Measurements from ENCODE around the gene CMTM4. TPM values are rescaled to one million over a fixed set of nuclear protein-coding genes. Genes with fewer than 3 reads are reported as not detected.

Gene CMTM4
- polyA plus RNA-seq, 1 donor from 2014 or later = 27.2 TPM

GRCh38 chr16:66678337-66678736, 18.2 kb downstream of the CMTM4 start:
- no peak overlapping the region for H3K4me2 ChIP-seq (ENCODE audit: low read length)
- no peaks in the 10 kb centered on the region for H3K9me2 ChIP-seq (ENCODE audit: insufficient read depth, low read length)
- no peaks in the 10 kb centered on the region for H4K20me1 ChIP-seq (ENCODE audit: insufficient read depth)
- TF ChIP-seq, protein P1, sequence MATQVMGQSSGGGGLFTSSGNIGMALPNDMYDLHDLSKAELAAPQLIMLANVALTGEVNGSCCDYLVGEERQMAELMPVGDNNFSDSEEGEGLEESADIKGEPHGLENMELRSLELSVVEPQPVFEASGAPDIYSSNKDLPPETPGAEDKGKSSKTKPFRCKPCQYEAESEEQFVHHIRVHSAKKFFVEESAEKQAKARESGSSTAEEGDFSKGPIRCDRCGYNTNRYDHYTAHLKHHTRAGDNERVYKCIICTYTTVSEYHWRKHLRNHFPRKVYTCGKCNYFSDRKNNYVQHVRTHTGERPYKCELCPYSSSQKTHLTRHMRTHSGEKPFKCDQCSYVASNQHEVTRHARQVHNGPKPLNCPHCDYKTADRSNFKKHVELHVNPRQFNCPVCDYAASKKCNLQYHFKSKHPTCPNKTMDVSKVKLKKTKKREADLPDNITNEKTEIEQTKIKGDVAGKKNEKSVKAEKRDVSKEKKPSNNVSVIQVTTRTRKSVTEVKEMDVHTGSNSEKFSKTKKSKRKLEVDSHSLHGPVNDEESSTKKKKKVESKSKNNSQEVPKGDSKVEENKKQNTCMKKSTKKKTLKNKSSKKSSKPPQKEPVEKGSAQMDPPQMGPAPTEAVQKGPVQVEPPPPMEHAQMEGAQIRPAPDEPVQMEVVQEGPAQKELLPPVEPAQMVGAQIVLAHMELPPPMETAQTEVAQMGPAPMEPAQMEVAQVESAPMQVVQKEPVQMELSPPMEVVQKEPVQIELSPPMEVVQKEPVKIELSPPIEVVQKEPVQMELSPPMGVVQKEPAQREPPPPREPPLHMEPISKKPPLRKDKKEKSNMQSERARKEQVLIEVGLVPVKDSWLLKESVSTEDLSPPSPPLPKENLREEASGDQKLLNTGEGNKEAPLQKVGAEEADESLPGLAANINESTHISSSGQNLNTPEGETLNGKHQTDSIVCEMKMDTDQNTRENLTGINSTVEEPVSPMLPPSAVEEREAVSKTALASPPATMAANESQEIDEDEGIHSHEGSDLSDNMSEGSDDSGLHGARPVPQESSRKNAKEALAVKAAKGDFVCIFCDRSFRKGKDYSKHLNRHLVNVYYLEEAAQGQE (IDR thresholded peaks at IDR 0.05; ENCODE audit: borderline replicate concordance) = no peak
- TF ChIP-seq MXI1 (conservative IDR thresholded peaks at IDR 0.05; ENCODE audit: poor library complexity, severe bottlenecking) = no peak
- no peak for TF ChIP-seq RAD21 (conservative IDR thresholded peaks at IDR 0.05)
- no peak for TF ChIP-seq POLR2AphosphoS5 (IDR thresholded peaks at IDR 0.05)
- TF ChIP-seq SMC3 (conservative IDR thresholded peaks at IDR 0.05; ENCODE audit: poor library complexity) = no peak
- TF ChIP-seq CTCF (IDR thresholded peaks at IDR 0.05; ENCODE audit: poor library complexity, severe bottlenecking) = no peak
- no peak for TF ChIP-seq EP300 (conservative IDR thresholded peaks at IDR 0.05; ENCODE audit: poor library complexity, severe bottlenecking)
- TF ChIP-seq EZH2 (IDR thresholded peaks at IDR 0.05; ENCODE audit: borderline replicate concordance, insufficient read depth, low read length, poor library complexity, severe bottlenecking) = no peak
- TF ChIP-seq TAF1 (IDR thresholded peaks at IDR 0.05; ENCODE audit: low read depth) = no peak
- no peaks in the 10 kb centered on the region for H3K79me2 ChIP-seq (replicated peaks; ENCODE audit: insufficient read depth, low read length)
- H3K27me3 ChIP-seq (ENCODE audit: insufficient read depth, low read depth, low read length) = no peaks in the 10 kb centered on the region
- H3K4me3 ChIP-seq (ENCODE audit: low read length) = no peak overlapping the region
- H2AFZ ChIP-seq (ENCODE audit: low read depth, low read length) = no peak overlapping the region
- H3F3A ChIP-seq (ENCODE audit: insufficient read depth, low read length, poor library complexity, severe bottlenecking) = no peaks in the 10 kb centered on the region
- H3K9ac ChIP-seq (ENCODE audit: low read length) = no peak overlapping the region
- H3K9me3 ChIP-seq (ENCODE audit: low read length) = no peaks in the 10 kb centered on the region
- no peaks in the 10 kb centered on the region for H3K36me3 ChIP-seq (ENCODE audit: insufficient read depth, low read length)
- no peak overlapping the region for H3K27ac ChIP-seq (ENCODE audit: low read length)

DNA sequence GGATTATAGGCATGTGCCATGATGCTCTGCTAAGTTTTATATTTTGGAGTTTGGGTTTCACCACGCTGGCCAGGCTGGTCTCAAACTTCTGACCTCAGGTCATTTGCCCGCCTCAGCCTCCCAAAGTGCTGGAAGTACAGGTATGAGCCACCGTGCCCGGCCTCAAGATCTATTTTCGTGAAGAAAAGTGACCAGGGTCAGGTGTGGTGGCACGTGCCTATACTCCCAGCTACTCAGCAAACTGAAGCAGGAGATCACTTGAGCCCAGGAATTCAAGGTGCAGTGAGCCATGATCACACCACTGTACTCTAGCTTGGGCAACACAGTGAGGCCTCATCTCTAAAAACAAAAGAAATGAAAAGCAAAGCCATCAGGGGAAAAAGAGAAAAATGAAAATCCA, 18.7 kb downstream of the CMTM4 start:
- TF ChIP-seq EP300 (conservative IDR thresholded peaks at IDR 0.05; ENCODE audit: poor library complexity, severe bottlenecking) = no peak
- Histone ChIP-seq H3K36me3 (ENCODE audit: insufficient read depth, low read length) (no peaks in the 10 kb centered on the region), H3K9me2 (ENCODE audit: insufficient read depth, low read length) (no peaks in the 10 kb centered on the region), H2AFZ (ENCODE audit: low read depth, low read length) (no peak overlapping the region), H3K4me3 (ENCODE audit: low read length) (no peak overlapping the region), H3K9me3 (ENCODE audit: low read length) (no peaks in the 10 kb centered on the region), H3K79me2 (replicated peaks; ENCODE audit: insufficient read depth, low read length) (no peaks in the 10 kb centered on the region), H4K20me1 (ENCODE audit: insufficient read depth) (no peaks in the 10 kb centered on the region), H3F3A (ENCODE audit: insufficient read depth, low read length, poor library complexity, severe bottlenecking) (no peaks in the 10 kb centered on the region), H3K27me3 (ENCODE audit: insufficient read depth, low read depth, low read length) (no peaks in the 10 kb centered on the region), H3K27ac (ENCODE audit: low read length) (no peak overlapping the region), H3K9ac (ENCODE audit: low read length) (no peak overlapping the region), H3K4me2 (ENCODE audit: low read length) (no peak overlapping the region)

DNA sequence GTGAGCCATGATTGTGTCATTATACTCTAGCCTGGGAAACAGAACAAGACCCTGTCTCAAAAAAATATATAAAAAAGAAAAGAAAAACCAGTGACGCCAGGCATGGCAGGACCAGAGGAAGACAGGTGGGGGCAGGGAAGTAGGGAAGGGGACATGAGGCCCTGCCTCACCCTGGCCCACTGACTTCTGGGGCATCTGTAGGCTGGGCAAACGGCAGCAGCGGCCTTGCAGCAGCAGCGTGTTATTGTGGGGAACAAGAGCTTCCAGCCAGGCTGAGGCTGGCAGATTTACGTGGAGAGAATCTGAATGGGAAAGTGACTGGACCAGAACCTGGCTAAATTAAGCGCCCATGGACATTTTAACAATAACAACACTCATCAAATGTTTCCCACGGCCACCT, 19.4 kb downstream of the CMTM4 start:
- H3K27ac ChIP-seq (ENCODE audit: low read length) = no peak overlapping the region
- no peak for TF ChIP-seq TAF1 (IDR thresholded peaks at IDR 0.05; ENCODE audit: low read depth)
- TF ChIP-seq EP300 (conservative IDR thresholded peaks at IDR 0.05; ENCODE audit: poor library complexity, severe bottlenecking) = no peak
- no peak for TF ChIP-seq SMC3 (conservative IDR thresholded peaks at IDR 0.05; ENCODE audit: poor library complexity)
- TF ChIP-seq, protein P1 (IDR thresholded peaks at IDR 0.05; ENCODE audit: borderline replicate concordance) = no peak
- TF ChIP-seq MXI1 (conservative IDR thresholded peaks at IDR 0.05; ENCODE audit: poor library complexity, severe bottlenecking) = no peak
- no peak for TF ChIP-seq RAD21 (conservative IDR thresholded peaks at IDR 0.05)
- TF ChIP-seq POLR2AphosphoS5 (IDR thresholded peaks at IDR 0.05) = no peak
- TF ChIP-seq CTCF (IDR thresholded peaks at IDR 0.05; ENCODE audit: poor library complexity, severe bottlenecking) = no peak
- TF ChIP-seq EZH2 (IDR thresholded peaks at IDR 0.05; ENCODE audit: borderline replicate concordance, insufficient read depth, low read length, poor library complexity, severe bottlenecking) = no peak
- H3K9ac ChIP-seq (ENCODE audit: low read length) = no peak overlapping the region
- H3K4me2 ChIP-seq (ENCODE audit: low read length) = no peak overlapping the region
- no peak overlapping the region for H2AFZ ChIP-seq (ENCODE audit: low read depth, low read length)
- no peaks in the 10 kb centered on the region for H4K20me1 ChIP-seq (ENCODE audit: insufficient read depth)
- no peaks in the 10 kb centered on the region for H3K9me2 ChIP-seq (ENCODE audit: insufficient read depth, low read length)
- no peaks in the 10 kb centered on the region for H3K9me3 ChIP-seq (ENCODE audit: low read length)
- no peaks in the 10 kb centered on the region for H3K79me2 ChIP-seq (replicated peaks; ENCODE audit: insufficient read depth, low read length)
- no peak overlapping the region for H3K4me3 ChIP-seq (ENCODE audit: low read length)
- no peaks in the 10 kb centered on the region for H3K36me3 ChIP-seq (ENCODE audit: insufficient read depth, low read length)
- no peaks in the 10 kb centered on the region for H3F3A ChIP-seq (ENCODE audit: insufficient read depth, low read length, poor library complexity, severe bottlenecking)
- H3K27me3 ChIP-seq (ENCODE audit: insufficient read depth, low read depth, low read length) = no peaks in the 10 kb centered on the region
